SK-N-SH (cell line): ENCODE results near the gene LSR. TPM values are rescaled to one million over a fixed set of nuclear protein-coding genes. Genes with fewer than 3 reads are reported as not detected.

Source experiments
- CTCF ChIA-PET: fragments of 300-600, 350-600 bp; formaldehyde crosslinking; extraction: SDS; loops from one replicate; lab custom pipeline; 2021; lab: Yijun Ruan, JAX
- POLR2A ChIA-PET: fragments of 350-600 bp; sonication (Branson Sonifier 250); formaldehyde crosslinking; extraction: SDS; loops from one replicate; lab custom pipeline; 2020; ENCODE audit warnings: antibody characterized with exemption, inconsistent platforms; lab: Yijun Ruan, JAX
- DNase-seq: peaks from one replicate; pipeline ENCODE4 v3.0.0; 2012
- H2AFZ ChIP-seq: fragments of 200-600 bp; sonication (generic); 2 replicates; pipeline ENCODE4 v1.8.1; 2016; ENCODE audit warnings: antibody characterized with exemption, mild to moderate bottlenecking, low read depth
- H3F3A ChIP-seq: fragments of 200-600 bp; sonication (generic); replicated peaks from 2 replicates; pipeline ENCODE3; 2016; ENCODE audit warnings: antibody characterized with exemption, mild to moderate bottlenecking; ENCODE audit not compliant: insufficient read depth
- H3K27ac ChIP-seq, 2 experiments: fragments of 200-500 bp in 1 of 2; fragments of 200-600 bp in 1 of 2; sonication (Bioruptor generic) in 1 of 2; sonication (generic), shearing (Covaris generic) in 1 of 2; 2 replicates each; pipeline versions ENCODE4 v1.5.1 to v1.6.1; 2014 to 2016; ENCODE audit warnings: low read depth in 2 of 2, inconsistent platforms in 1 of 2, low read length in 1 of 2, mild to moderate bottlenecking in 1 of 2, mixed read lengths in 1 of 2
- H3K27me3 ChIP-seq: fragments of 200-600 bp; sonication (generic), shearing (Covaris generic); 2 replicates; pipeline ENCODE4 v1.6.1; 2016; ENCODE audit warnings: mixed run types; ENCODE audit not compliant: insufficient read depth
- H3K36me3 ChIP-seq, 2 experiments: fragments of 200-500 bp in 1 of 2; fragments of 200-600 bp in 1 of 2; sonication (Bioruptor generic) in 1 of 2; sonication (generic) in 1 of 2; replicated peaks in 1 of 2; 2 replicates each; pipeline versions ENCODE3 to v1.5.1; 2014 to 2016; ENCODE audit warnings: low read length in 1 of 2, mild to moderate bottlenecking in 1 of 2; ENCODE audit not compliant: insufficient read depth in 2 of 2, control insufficient read depth in 1 of 2
- H3K4me1 ChIP-seq, 2 experiments: fragments of 200-500 bp in 1 of 2; fragments of 200-600 bp in 1 of 2; sonication (Bioruptor generic) in 1 of 2; sonication (generic), shearing (Covaris generic) in 1 of 2; 2 replicates each; pipeline versions ENCODE4 v1.5.1 to v1.6.1; 2014 to 2016; ENCODE audit warnings: low read depth in 1 of 2, low read length in 1 of 2, mixed run types in 1 of 2; ENCODE audit not compliant: insufficient read depth in 2 of 2, control insufficient read depth in 1 of 2
- H3K4me2 ChIP-seq: fragments of 200-600 bp; sonication (generic), shearing (Covaris generic); 2 replicates; pipeline ENCODE4 v1.6.1; 2017; ENCODE audit warnings: mixed run types
- H3K4me3 ChIP-seq, 2 experiments: fragments of 200-500 bp in 1 of 2; fragments of 200-600 bp in 1 of 2; sonication (Bioruptor generic) in 1 of 2; sonication (generic), shearing (Covaris generic) in 1 of 2; 2 replicates each; pipeline versions ENCODE4 v1.5.1 to v1.8.1; 2014 to 2016; ENCODE audit warnings: low read depth in 2 of 2, inconsistent platforms in 1 of 2, low read length in 1 of 2, mild to moderate bottlenecking in 1 of 2, mixed read lengths in 1 of 2, moderate library complexity in 1 of 2
- H3K79me2 ChIP-seq: fragments of 200-600 bp; sonication (generic); 2 replicates; pipeline ENCODE4 v1.8.1; 2017; ENCODE audit warnings: mild to moderate bottlenecking; ENCODE audit not compliant: insufficient read depth
- H3K9ac ChIP-seq: fragments of 200-600 bp; sonication (generic); 2 replicates; pipeline ENCODE4 v1.6.1; 2017; ENCODE audit warnings: mixed run types
- H3K9me2 ChIP-seq: fragments of 200-600 bp; sonication (generic); 2 replicates; pipeline ENCODE4 v1.6.1; 2017; ENCODE audit warnings: mixed run types
- H3K9me3 ChIP-seq: fragments of 200-600 bp; sonication (generic); 2 replicates; pipeline ENCODE4 v1.6.1; 2017; ENCODE audit warnings: mixed run types, mild to moderate bottlenecking, moderate library complexity
- H4K20me1 ChIP-seq: fragments of 200-600 bp; sonication (generic); 2 replicates; pipeline ENCODE4 v1.6.1; 2017; ENCODE audit warnings: mild to moderate bottlenecking, mixed run types; ENCODE audit not compliant: insufficient read depth
- ELF1 ChIP-seq: IDR thresholded peaks from 2 replicates; pipeline ENCODE4 v1.4.0; 2012
- EP300 ChIP-seq, 2 experiments: IDR thresholded peaks; 2 replicates each; pipeline versions ENCODE4 v1.4.0 to v1.6.1; 2012; ENCODE audit warnings: borderline replicate concordance in 1 of 2, low read depth in 1 of 2, low read length in 1 of 2
- FOXM1 ChIP-seq: IDR thresholded peaks from 2 replicates; pipeline ENCODE4 v1.4.0; 2012; ENCODE audit warnings: low read depth, mild to moderate bottlenecking
- GATA2 ChIP-seq: sonication (generic); formaldehyde crosslinking; IDR thresholded peaks from 2 replicates; pipeline ENCODE4 v1.5.0; 2020; ENCODE audit warnings: mild to moderate bottlenecking, missing genetic modification reagents
- NFIC ChIP-seq: IDR thresholded peaks from 2 replicates; pipeline ENCODE4 v1.4.0; 2012; ENCODE audit warnings: borderline replicate concordance
- POLR2AphosphoS5 ChIP-seq: IDR thresholded peaks from 2 replicates; pipeline ENCODE4 v1.6.1; 2012; ENCODE audit warnings: low read depth, low read length
- RXRA ChIP-seq: IDR thresholded peaks from 2 replicates; pipeline ENCODE4 v1.4.0; 2012; ENCODE audit warnings: low read depth, mild to moderate bottlenecking, borderline replicate concordance
- SIN3A ChIP-seq: IDR thresholded peaks from 2 replicates; pipeline ENCODE4 v1.6.1; 2012; ENCODE audit warnings: low read depth, mild to moderate bottlenecking, low read length, moderate library complexity, borderline replicate concordance
- TCF12 ChIP-seq: IDR thresholded peaks from 2 replicates; pipeline ENCODE4 v1.4.0; 2012
- YY1 ChIP-seq: IDR thresholded peaks from 2 replicates; pipeline ENCODE4 v1.4.0; 2012; ENCODE audit warnings: low read depth, mild to moderate bottlenecking
- whole genome bisulfite sequencing: methylation state at CpG from one replicate; pipeline ENCODE4 v1.1.6; 2017; ENCODE audit warnings: low lambda C conversion rate; 5-methylcytosine and 5-hydroxymethylcytosine counted together
- polyA plus RNA-seq, 3 experiments: library from polyadenylated mRNA; depleted of rRNA; stranded (reverse); fragments of >200 nt; gene quantifications; 2 replicates each; pipeline ENCODE4 v1.2.3, GENCODE V29; 2012
- TF ChIP-seq, protein P1 (sequence below): IDR thresholded peaks from 2 replicates; pipeline ENCODE4; 2012
- TF ChIP-seq, protein P2 (sequence below): fragments of 200-600 bp; sonication (generic); IDR thresholded peaks from 2 replicates; pipeline ENCODE4 v1.6.1; 2017; ENCODE audit warnings: antibody characterized with exemption, mild to moderate bottlenecking, moderate library complexity
- TF ChIP-seq, protein P3 (sequence below): IDR thresholded peaks from 2 replicates; pipeline ENCODE4 v1.4.0; 2012; ENCODE audit warnings: low read depth
- TF ChIP-seq, protein P4 (sequence below): fragments of 150-350 bp; IDR thresholded peaks from 2 replicates; pipeline ENCODE4 v1.6.1; 2017; ENCODE audit warnings: antibody characterized with exemption, low read length, low read depth, borderline replicate concordance
- TF ChIP-seq, protein P5 (sequence below): IDR thresholded peaks from 2 replicates; pipeline ENCODE4 v1.4.0; 2012; ENCODE audit warnings: low read depth, borderline replicate concordance

Gene LSR
- polyA plus RNA-seq, 1 of the 3 experiments (the other 2 are of a cell fraction): 0.62 TPM

DNA sequence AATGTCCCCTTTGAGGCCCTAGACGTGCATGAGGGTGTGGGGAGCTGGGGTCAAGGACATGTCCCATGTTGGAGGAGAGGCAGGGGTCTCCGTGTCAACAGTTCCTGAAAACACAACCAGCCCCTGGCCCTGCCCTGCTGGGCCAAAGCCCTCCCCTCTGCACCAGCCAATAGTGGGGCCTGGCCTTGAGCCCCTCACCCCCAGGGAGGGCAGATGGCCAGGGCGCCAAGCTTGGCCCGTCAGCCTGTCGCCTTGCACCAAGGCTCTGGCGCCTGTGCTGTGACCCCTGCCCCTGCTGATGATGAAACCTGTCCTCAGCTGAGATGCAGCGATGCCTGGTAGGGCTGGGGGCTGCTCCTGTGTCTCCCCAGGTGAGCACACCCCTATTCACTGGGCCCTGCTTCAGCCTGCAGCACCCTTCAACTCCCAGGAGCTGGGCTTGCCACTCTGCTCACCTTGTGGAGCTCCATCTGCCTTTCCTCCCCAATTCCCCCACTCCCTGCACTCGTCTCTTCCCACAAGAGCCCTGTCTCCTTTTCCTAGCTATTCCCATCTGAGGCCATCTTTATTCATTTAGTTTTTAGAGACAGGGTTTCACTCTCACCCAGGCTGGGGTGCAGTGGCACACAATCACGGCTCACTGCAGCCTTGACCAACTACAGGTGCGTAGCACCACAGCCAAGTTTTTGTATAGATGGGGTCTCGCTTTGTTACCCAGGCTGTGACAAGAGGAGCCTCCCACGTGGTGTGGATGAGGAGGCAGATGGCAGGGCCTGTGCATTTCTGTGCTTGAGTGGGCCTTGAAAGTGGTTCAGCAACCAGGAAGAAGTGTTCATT lies 31.4 kb downstream of the LSR start:
- 82% methylated on average over 8 of the region's 12 CpGs for WGBS
- Histone ChIP-seq H2AFZ (no peak overlapping the region), H3K9me2 (no peaks in the 10 kb centered on the region), H3K4me2 (no peak overlapping the region), H3K4me1 (no peaks in the 10 kb centered on the region), H3K79me2 (no peaks in the 10 kb centered on the region), H3K9me3 (no peaks in the 10 kb centered on the region), H3K9ac (no peak overlapping the region), H3K27me3 (peaks cover 31% of the 10 kb centered on the region), H4K20me1 (no peaks in the 10 kb centered on the region), H3K4me3 (no peak overlapping the region), H3K27ac (no peak overlapping the region), H3K36me3 (peaks cover 9 to 12% of the 10 kb centered on the region in 2 experiments), H3F3A (no peaks in the 10 kb centered on the region)
- POLR2A ChIA-PET: no interaction called here
- CTCF ChIA-PET: interaction anchor here (1.6 to 4.3 kb wide), 2 partner anchors 10 to 73 kb away, joined by 4 to 38 read pairs; partner anchors contain the start of gene USF2
- TF ChIP-seq, protein P1, sequence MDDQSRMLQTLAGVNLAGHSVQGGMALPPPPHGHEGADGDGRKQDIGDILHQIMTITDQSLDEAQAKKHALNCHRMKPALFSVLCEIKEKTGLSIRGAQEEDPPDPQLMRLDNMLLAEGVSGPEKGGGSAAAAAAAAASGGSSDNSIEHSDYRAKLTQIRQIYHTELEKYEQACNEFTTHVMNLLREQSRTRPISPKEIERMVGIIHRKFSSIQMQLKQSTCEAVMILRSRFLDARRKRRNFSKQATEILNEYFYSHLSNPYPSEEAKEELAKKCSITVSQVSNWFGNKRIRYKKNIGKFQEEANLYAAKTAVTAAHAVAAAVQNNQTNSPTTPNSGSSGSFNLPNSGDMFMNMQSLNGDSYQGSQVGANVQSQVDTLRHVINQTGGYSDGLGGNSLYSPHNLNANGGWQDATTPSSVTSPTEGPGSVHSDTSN: no peak
- TF ChIP-seq, protein P2, sequence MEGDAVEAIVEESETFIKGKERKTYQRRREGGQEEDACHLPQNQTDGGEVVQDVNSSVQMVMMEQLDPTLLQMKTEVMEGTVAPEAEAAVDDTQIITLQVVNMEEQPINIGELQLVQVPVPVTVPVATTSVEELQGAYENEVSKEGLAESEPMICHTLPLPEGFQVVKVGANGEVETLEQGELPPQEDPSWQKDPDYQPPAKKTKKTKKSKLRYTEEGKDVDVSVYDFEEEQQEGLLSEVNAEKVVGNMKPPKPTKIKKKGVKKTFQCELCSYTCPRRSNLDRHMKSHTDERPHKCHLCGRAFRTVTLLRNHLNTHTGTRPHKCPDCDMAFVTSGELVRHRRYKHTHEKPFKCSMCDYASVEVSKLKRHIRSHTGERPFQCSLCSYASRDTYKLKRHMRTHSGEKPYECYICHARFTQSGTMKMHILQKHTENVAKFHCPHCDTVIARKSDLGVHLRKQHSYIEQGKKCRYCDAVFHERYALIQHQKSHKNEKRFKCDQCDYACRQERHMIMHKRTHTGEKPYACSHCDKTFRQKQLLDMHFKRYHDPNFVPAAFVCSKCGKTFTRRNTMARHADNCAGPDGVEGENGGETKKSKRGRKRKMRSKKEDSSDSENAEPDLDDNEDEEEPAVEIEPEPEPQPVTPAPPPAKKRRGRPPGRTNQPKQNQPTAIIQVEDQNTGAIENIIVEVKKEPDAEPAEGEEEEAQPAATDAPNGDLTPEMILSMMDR: no peak
- TF ChIP-seq TCF12: no peak
- no peak for TF ChIP-seq SIN3A
- no peak for TF ChIP-seq POLR2AphosphoS5
- no peak for TF ChIP-seq EP300 (IDR thresholded peaks at IDR 0.05; ENCODE audit: borderline replicate concordance in 1 of 2, low read depth in 1 of 2, low read length in 1 of 2)
- TF ChIP-seq ELF1: no peak
- TF ChIP-seq, protein P3, sequence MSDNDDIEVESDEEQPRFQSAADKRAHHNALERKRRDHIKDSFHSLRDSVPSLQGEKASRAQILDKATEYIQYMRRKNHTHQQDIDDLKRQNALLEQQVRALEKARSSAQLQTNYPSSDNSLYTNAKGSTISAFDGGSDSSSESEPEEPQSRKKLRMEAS: no peak
- no peak for TF ChIP-seq YY1
- no peak for TF ChIP-seq RXRA
- TF ChIP-seq, protein P4, sequence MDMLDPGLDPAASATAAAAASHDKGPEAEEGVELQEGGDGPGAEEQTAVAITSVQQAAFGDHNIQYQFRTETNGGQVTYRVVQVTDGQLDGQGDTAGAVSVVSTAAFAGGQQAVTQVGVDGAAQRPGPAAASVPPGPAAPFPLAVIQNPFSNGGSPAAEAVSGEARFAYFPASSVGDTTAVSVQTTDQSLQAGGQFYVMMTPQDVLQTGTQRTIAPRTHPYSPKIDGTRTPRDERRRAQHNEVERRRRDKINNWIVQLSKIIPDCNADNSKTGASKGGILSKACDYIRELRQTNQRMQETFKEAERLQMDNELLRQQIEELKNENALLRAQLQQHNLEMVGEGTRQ: no peak
- no peak for DNase-seq

DNA sequence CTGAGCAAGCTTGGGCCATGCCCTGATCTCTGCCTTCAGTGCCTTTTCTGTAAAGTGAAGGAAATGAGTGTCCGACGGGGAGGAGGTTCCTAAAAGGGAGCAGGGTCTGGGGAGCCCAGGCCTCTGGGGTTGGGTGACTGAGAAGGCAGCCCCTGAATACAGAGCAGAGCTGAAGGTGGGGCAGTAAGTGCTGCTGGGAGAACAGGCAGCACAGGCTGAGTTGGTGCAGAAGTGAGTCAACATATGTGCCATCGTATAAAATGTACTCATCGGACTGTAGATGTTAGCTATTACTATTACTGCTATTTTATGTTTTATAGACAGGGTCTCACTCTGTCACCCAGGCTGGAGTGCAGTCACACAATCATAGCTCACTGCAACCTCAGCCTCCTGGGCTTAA lies 32.5 kb downstream of the LSR start:
- Histone ChIP-seq H3K4me3 (no peak overlapping the region), H4K20me1 (no peaks in the 10 kb centered on the region), H3K27ac (no peak overlapping the region), H3K9ac (no peak overlapping the region), H3K27me3 (peaks cover 37% of the 10 kb centered on the region), H3K9me2 (no peaks in the 10 kb centered on the region), H2AFZ (no peak overlapping the region), H3K79me2 (no peaks in the 10 kb centered on the region), H3K4me2 (no peak overlapping the region), H3K9me3 (no peaks in the 10 kb centered on the region), H3F3A (no peaks in the 10 kb centered on the region), H3K4me1 (no peaks in the 10 kb centered on the region), H3K36me3 (peaks cover 2 to 8% of the 10 kb centered on the region in 2 experiments)
- no peak for DNase-seq
- WGBS: 86% methylated on average over 4 of the region's 4 CpGs
- CTCF ChIA-PET: interaction anchor here (1.5 to 4.3 kb wide), 3 partner anchors 8 to 72 kb away, joined by 3 to 38 read pairs (median 4); partner anchors contain the start of gene USF2
- POLR2A ChIA-PET: interaction anchor here (1.5 kb wide), 1 partner anchor 11 kb away, joined by 3 read pairs; no protein-coding TSS in a partner anchor
- no peak for TF ChIP-seq NFIC
- TF ChIP-seq, protein P4: no peak
- TF ChIP-seq RXRA: no peak
- TF ChIP-seq, protein P1: no peak
- TF ChIP-seq, protein P5, sequence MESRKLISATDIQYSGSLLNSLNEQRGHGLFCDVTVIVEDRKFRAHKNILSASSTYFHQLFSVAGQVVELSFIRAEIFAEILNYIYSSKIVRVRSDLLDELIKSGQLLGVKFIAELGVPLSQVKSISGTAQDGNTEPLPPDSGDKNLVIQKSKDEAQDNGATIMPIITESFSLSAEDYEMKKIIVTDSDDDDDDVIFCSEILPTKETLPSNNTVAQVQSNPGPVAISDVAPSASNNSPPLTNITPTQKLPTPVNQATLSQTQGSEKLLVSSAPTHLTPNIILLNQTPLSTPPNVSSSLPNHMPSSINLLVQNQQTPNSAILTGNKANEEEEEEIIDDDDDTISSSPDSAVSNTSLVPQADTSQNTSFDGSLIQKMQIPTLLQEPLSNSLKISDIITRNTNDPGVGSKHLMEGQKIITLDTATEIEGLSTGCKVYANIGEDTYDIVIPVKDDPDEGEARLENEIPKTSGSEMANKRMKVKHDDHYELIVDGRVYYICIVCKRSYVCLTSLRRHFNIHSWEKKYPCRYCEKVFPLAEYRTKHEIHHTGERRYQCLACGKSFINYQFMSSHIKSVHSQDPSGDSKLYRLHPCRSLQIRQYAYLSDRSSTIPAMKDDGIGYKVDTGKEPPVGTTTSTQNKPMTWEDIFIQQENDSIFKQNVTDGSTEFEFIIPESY: no peak
- no peak for TF ChIP-seq POLR2AphosphoS5
- TF ChIP-seq FOXM1: no peak
- TF ChIP-seq GATA2 (CRISPR knock-in tag): no peak
- no peak for TF ChIP-seq SIN3A
